Activated CD4-positive, alpha-beta T cell treated with anti-CD3 and anti-CD28 coated beads for 24 hours (primary cell): ENCODE data around the gene MRC2.
"Not testable (repeated sequence)": the region's sequence is repeated elsewhere in the genome, so short reads cannot be mapped to it uniquely, and the experiment has no call there.

ENCODE experiments used
- DNase-seq, 2 donors: peaks; one replicate each; pipeline ENCODE4 v3.0.0-alpha.2; 2020; ENCODE audit warnings: low read depth in 2 of 2

The MRC2 gene

DNA sequence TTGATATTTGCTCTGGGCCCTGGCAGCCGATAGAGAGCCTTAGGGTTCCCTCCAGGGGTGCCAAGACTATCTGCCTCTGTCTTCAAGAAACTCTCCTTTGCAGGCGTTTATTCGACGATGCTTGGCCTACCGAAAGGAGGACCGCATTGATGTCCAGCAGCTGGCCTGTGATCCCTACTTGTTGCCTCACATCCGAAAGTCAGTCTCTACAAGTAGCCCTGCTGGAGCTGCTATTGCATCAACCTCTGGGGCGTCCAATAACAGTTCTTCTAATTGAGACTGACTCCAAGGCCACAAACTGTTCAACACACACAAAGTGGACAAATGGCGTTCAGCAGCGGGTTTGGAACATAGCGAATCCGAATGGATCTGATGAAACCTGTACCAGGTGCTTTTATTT, 15.2 kb upstream of the MRC2 start:
- DNase-seq, result not testable (repeated sequence)

DNA sequence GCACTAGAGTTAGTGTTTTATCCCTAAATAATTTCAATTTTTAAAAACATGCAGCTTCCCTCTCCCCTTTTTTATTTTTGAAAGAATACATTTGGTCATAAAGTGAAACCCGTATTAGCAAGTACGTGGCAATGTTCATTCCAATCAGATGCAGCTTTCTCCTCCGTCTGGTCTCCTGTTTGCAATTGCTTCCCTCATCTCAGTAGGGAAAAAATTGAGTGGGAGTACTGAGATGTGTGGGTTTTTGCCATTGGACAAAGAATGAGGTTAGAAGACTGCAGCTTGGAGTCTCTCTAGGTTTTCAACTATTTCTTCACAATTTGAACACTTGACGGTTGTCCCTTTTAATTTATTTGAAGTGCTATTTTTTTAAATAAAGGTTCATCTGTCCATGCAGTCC, 14.4 kb upstream of the MRC2 start:
- DNase-seq, result not testable (repeated sequence)

DNA sequence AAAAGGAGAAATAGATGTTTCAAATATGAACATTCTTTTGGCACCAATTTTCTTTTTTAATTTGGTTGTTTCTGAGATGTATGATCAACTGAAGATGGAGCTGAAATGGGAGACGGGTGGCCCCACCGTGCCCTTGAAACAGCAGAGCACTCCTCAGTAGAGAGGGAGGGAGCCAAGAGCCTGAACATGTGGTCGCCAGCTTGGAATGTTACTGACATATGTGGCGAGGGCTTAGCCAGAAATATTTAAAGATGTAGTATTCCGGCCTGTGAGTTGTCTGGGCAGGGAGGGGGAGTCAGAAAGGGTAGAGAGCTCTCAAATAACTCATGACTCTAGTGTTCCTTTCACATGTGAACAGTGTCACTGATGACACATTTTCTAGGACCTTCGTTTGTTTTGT, 13.3 kb upstream of the MRC2 start:
- DNase-seq, result no peak

DNA sequence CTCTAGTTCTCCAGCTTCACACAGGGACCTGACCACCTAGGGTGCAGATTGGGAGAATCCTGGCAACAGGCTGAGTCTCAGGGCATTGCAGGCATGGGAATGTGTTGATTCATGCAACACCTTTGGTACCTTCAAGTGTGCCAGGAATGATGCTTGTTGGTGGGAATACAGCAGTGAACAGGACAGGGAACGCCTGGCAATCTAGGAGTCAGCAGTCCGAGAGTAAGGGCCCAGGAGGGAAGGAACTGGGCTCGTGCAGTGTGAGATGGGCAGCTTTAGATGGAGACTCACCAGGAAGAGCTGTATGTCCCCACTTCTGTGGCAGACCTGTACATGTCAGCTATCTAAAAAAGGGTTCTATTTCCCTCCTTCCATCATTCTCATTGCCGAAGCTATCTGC, 12.0 kb upstream of the MRC2 start:
- DNase-seq, result no peak

DNA sequence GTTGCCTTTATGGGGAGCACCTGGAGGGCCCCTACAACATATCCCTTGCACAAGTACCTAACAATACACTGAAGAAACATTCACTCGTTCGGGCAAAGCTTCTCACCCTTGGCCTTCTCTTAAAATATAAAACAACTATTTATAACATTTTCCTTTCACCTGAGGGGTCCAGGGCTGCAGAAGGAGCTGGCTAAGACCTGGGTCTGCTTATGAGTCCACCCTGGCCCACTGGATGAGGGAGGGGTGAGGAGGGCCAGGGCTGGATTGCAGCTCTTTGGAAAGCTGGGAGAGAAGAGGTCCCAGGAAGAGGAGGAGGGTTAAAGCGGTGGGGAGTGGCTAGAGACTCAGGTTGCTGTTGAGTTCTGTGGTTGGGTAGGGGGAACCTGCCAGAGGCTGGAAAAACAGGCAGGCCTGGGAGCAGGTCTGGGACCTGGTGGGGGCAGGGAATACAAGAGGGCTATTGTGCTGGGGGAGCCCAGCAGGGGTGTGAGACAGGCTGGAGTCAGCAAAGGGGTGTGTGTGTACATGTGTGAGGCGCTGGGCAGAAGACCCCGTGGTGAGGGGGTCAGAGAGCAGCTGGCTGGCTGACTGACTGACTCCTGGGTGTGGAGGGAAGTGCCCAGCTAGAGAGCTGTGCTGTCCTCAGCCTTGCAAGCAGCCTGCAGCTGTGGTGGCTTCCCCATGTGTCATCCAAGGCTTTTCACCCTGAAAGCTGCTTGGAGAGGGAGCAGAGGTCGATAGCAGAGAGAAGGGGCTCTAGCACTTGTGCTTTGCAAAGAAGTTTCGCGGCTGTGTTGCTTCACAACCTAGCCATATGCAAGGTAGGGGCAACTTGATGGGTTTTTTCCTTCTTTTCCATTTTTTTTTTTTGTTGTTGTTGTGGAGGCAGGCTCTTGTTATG, 10.2 kb upstream of the MRC2 start:
- DNase-seq, result no peak

DNA sequence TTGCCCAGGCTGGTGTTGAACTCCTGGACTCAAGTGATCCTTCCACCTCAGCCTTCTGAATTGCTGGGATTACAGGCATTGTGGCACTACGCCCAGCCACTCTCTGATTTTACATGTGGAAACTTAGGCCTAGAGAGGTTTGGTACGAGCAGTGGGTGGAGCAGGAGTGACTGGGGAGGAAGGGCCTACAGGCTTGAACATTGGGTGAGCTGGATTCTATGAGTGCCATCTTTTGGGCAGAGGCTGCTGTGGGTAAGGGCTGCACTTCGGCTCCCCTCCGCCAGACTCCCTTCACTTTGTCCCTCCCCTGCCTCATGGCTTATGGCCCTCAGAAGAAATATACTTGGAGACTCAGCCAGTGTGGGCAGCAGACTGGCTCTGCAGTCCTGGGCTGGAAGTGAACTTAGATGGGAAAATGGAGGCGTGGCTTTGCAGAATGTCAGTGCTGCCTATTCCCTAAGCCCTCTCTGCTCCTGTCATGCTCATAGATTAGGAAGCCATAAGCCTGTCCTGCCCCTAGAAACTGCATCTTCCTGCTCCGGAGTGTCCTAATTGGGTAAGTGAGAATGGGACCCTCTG, 9.5 kb upstream of the MRC2 start:
- DNase-seq, result no peak

DNA sequence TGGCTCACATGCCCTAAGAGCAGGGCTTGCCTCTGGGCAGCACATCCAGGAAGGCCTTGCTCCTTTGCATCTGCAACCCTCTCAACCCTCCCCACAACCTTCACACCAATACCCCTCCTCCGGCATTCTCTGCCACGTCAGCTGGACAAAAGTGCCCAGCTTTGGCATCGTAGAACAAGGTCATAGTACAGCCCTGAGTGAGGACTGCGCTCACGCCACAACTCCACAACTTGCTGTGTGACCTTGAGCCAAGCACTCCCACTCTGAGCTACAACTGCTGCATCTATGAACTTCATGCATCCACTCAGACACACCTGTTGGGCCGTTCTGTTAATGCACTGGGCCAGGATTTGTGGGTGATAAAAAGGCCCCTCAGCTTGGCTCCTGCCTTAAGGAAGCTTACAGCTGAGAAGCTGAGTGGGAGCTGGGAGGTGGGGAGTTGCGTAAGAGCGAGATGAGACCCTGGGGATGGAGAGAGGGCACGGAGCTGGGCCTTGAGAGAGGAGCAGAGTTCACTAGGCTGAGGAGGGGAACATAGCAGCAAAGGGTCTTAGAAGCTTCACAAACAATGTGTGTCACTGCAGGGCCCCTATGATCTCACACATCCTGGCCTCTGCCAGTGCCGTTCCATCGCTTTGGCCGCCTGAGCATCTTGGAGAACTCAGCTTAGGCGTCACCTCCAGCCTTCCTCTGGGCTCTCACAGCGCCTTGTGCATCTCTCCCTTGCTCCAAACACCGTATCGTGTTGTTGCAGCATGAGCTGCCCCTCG, 8.6 kb upstream of the MRC2 start:
- DNase-seq, result no peak

DNA sequence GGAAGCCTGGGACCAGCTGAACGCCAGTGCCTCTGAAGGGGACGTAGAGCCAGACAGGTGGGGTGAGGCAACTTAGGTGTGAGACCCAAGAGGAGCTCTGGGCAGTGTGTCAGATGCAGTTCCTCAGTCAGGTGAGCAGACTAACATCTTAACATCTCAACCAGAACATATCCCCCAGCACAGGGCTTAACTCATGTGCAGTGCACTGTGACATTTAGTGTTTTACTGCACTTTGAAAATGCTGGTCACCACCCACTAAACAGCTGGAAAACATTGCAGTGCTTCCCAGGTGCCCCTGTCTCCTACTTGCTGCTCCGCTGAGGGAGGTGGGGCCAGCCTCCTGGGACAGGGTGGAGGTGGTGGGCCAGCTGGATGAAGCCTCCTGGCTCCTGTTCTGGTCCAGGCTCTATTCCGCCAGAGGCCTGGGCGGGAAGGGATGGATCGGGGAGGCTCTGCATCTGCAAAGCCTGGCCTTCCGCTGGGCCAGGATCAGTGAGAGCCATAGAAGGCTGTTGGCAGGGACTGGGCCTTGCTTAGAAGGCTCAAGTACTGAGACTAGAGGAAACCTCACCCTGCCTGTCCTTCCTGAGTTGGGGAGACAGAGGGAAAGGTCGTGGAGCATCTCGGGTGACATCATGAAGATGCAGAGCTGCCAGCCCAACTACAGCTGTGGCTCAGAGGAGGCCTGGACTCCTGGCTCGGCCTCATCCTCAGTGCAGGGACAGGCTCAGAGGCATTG, 7.9 kb upstream of the MRC2 start:
- no peak for DNase-seq

DNA sequence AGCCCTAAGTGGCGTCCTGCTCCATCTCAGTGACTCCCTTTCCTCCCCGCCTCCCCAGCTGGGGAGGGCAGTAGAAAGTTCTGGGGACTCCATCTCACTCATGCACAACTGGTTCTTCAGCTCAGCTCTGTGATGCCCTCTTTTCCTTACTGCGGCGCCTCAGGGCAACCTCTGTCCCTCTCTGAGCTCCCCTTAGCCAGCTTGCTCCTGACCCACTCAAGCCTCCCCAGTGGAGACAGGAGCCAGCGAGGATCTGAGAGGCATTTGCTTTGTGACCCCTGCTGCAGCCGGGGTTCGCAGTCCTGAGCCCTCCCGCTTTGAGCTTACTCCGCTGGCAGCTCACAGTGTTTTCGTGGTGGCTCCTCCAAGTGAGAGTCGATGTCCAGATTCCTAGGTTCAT, 6.2 kb upstream of the MRC2 start:
- no peak for DNase-seq

DNA sequence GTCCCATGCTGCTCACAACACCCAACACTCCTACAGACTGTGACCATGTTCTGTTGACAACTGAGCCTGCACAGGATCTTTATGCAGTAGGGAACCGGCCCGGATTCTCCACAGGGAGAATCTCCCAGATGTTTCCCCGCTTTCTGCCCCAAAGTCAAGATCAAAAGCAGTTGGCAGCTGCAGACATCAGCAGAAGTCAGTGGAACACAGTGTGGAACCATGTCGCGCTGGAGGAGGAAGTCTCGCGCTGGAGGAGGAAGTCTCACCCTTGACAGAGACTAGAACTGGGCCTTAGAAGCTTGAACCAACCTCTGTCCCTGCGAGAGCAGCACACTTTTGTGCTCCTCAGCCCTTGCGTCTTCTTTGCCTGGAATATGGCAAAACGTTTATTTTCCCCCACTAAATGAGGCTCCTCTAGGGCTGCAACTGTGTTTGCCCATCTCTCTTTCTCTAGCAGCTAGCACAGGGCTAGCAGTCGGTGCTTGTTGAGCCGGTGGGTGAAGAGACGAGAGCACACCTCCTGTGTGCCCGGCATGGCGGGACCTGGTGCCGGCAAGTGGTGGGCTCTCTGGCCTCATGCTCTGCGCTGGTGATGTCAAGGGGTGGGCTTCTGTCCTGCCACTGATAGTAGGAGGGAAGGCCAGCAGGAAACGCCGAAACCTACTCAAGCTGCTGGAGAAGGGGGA, 2.1 kb upstream of the MRC2 start:
- no peak for DNase-seq

DNA sequence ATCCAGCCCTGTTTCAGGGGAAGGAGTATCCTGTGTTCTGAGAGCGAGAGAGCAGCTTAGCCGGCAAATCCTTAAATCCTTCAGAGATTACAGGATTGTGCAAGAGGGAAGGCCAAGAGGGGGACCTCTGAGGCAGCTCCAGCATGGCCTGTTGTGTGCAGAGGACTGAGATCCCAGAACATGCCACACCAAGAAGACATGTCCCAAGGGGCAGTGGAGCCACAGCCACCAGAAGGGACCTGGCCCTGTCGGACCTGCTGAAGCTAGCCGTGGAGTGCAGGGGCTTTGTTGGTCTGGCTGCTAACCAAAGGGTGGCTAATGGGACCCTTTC, 1.6 kb upstream of the MRC2 start:
- DNase-seq, result no peak

DNA sequence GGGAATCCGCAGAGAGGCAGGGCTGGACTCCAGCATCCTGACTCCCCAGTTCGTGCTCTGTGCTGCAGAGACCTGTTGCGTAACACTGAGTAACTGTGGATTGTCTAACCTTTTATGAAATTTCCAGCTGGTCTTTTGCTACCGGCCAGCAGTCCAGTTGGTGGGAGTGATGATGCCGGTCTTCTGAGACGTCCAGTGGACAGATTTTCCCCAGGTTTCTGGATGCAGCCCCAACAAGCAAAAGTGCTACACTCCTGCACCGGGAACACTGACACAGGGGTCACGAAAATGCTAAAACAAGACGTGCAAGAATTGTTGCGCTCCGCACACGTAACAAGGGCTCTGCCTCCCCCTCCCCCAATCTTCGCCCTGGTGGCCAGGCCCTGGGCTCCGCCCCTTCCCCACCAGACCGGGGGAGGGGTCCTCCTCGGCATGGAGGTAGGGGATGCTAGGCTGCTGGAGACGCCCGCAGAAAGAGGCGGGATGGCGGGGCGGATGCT, 701 bp upstream of the MRC2 start:
- DNase-seq, result no peak

DNA sequence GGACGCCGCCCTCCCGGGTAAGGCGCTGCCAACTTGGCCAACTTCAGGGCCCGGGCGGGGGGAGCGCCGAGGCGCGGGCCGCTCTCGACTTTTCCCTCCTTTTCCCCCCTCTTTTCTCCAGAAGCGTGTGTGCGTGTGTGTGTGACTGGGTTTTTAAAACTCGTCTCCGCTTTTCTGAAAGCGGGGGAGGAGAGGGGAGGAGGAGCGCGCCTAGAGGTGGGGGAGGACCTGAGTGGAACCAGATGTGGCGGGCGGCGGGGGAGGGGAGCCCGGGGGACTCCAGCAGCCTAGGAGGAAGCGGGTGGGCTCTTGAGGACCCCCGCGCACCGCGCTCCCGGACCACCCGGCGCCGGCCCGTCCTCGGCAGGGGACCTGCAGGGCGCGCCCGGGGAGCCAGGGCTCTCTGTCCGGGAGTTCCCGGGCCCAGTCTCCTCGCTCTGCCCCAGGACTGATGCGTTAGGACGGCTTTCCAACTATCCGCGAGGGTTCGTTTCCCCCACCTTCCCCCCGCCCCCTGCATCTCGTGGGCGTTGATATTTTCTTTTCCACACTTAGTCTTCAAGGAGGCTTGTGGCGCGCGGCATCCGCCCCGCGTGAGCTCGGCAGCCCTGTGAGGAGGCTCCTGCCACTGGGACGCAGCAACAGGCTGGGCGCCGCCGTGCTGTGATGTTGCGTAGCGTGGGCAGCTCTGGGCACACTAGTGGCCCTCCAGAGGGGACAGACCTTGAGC, 599 bp downstream of the MRC2 start:
- peak in 1 of 2 donors; percentile 37 for DNase-seq

DNA sequence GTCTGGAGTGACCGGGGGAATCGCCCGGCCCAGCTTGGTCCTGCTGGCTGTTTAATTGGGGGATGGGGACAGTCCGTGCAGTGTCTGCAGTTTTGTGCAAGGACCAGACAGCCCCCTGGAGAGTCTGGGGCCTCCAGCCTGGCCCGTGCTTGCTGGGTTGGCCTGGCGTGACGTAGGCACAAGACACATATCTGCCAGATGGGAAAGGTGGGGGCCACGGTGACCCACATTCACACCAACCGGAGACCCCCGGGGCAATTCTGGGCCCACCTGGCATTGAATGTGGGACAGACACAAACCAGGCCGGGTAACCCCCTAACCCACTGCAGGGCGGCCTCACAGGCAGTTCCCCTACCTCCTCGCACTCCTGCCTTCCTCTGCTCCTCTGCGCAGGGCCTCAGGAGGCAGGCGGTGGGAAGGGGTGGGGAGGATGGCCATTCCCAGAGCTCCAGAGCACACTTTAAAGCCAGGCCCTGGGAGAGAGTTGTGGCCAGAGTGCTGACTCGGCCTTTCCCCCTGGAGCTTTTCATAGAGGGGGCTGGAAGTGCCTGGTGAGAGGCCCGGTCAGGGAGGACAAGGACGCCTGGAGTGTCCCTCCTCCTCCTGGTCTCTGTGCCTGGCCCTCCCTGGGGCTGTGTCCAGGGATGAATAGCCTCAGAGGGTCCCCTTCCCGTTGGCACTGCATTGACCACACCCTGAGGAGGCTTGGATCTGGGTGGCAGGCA, 1.5 kb downstream of the MRC2 start:
- no peak for DNase-seq

DNA sequence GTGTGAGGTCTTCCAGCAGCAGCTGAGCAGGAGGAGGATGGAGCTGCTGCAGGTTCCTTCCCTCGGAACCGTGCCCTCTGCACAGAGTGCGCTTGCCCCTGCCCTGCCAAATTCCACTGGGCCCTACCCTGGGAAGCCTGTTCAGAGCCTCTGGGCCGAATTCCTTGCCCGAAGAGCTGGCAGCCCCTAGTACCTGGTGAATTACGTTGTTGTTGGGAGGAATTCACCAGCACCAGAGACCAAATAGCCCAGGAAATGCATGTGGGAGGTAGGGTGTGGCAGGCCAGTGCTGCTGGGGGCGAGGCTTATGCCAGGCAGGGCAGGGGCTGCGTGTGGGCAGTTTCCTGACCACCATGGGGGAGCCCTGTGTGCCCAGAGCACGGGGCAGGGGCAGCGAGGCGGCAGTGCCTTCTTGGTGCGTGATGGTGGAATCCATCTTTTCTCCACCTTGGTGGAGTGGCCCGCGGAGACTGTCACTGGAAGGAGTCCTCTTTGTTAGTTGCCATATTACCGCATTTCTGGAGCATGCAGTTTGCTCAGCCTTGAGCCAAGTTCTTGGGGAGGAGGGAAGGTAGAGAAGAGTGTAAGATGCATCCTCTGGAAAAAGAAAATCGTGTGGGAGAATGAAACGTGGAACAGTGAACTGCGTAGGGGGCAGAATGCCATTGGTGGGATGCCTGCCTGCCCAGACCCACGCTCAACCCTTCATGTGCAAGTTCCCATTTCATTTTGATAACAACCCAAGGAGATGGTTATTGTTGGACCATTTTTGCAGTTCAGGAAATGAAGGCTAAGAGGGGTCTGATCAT, 2.3 kb downstream of the MRC2 start:
- no peak for DNase-seq

DNA sequence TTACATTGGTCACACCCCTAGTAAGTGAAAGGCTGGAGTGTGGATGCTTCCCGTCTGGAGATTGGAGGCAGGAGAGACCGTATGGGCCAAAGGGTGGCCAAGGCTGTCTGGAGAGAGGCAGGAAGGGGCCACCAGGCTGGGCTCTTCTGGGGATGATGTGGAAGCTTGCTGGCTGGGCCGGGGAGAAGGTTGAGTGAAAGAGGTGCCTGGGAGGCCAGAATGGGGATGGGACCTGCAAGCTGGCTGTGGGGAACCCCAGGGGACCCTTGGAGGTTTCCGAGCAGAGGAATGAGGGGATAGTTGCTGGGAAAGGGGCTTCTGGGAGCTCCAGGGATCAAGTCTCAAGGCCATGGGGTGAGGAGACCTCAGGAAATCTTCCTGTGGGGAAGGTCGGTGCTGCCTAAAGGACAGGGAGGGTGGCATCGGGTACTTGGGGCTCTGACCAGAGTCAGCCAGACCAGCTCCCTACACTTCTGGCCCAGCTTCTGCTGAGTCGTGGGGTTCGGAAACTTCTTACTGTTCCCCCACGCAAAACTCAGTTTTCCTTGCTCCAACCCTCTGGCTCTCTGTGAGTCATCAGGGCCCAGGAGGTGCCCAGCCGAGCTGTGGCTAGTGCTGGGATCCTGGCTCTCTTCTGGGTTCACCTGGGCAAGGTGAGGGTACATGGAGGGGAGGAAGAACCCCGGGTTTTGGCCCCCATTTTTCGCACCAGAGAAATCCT, 3.1 kb downstream of the MRC2 start:
- DNase-seq, result no peak

DNA sequence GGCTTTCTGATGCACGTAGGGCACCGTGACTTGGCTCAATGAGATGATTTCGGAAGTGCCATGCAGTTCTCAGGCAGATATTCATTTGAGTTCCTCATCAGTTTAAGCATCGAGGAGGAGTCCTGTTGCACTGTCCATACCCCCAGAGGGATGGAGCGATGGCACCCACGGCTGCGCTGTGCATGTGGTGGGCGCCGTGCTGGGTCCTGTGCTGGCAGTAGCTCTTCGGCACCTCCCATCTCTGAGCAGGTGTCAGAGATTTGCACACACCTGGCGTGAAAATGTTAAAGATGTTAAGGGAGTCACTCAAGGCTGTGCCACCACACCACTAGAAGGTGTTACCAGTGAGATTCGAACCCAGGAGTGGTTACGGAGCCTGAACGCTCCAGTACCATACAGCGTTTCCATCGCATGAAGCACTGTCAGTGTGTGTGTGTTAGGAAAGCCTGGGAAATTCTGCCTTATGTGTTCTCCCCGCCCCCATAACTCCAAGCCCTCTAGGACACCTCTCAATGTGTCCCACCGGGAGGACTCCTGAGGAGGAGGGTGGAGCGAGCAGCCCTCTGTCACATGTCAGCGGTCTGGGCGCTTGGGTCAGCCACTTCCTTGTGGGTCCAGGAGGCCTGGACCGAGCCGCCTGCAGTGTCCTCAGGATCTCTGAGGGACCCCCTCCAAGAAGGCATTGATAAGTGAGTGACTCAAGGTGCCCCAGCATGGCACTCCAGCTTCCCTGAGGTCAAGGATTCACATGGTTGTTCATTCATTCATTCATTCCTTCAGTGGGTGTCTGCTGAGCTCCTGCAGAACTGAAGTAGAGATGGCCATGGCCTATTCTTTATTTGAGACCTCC, 3.8 kb downstream of the MRC2 start:
- DNase-seq, result no peak
